ENCODE results near the gene MAGI1. TPM values are rescaled to one million over a fixed set of nuclear protein-coding genes. Genes with fewer than 3 reads are reported as not detected.

MAGI1 gene
- total RNA-seq, 2 experiments from 2014 or later = 0.47 to 0.51 TPM

DNA sequence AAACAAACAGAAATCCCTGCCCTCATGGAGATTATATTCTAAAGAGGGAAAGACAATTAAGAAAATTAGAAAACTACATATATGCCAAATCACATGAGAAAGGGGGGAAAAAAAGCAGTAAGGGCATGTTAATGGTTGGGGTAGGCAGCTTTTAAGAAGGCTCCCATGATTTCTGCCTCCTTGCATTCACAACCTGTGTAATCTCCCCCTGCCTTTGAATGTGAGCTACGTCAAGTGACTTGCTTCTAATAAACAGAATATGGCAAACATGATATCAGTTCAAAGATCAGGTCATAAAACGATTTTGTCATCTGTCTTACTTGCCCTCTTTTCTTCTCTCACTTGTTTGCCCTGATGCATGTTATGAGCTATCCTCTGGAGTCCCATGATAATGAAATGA lies 677.3 kb downstream of the MAGI1 start:
- ChIA-PET CTCF (no interaction called here), POLR2A (no interaction called here)
- H3K36me3 Mint-ChIP-seq (ENCODE audit: low read depth) = peaks cover 3% of the 10 kb centered on the region
- H3K4me3 Mint-ChIP-seq = no peak overlapping the region
- no peaks in the 10 kb centered on the region for H3K4me1 Mint-ChIP-seq (ENCODE audit: low read depth)
- peaks cover 14% of the 10 kb centered on the region for H3K27me3 Mint-ChIP-seq
- no peak for ATAC-seq
- intact Hi-C loops (cut with micrococcal nuclease) = no loop called here
- peaks cover 3% of the 10 kb centered on the region for H3K9me3 Mint-ChIP-seq
- no peak overlapping the region for H3K27ac Mint-ChIP-seq
- TF ChIP-seq, protein P1, sequence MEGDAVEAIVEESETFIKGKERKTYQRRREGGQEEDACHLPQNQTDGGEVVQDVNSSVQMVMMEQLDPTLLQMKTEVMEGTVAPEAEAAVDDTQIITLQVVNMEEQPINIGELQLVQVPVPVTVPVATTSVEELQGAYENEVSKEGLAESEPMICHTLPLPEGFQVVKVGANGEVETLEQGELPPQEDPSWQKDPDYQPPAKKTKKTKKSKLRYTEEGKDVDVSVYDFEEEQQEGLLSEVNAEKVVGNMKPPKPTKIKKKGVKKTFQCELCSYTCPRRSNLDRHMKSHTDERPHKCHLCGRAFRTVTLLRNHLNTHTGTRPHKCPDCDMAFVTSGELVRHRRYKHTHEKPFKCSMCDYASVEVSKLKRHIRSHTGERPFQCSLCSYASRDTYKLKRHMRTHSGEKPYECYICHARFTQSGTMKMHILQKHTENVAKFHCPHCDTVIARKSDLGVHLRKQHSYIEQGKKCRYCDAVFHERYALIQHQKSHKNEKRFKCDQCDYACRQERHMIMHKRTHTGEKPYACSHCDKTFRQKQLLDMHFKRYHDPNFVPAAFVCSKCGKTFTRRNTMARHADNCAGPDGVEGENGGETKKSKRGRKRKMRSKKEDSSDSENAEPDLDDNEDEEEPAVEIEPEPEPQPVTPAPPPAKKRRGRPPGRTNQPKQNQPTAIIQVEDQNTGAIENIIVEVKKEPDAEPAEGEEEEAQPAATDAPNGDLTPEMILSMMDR (IDR thresholded peaks at IDR 0.05) = no peak
- DNase-seq = no peak

DNA sequence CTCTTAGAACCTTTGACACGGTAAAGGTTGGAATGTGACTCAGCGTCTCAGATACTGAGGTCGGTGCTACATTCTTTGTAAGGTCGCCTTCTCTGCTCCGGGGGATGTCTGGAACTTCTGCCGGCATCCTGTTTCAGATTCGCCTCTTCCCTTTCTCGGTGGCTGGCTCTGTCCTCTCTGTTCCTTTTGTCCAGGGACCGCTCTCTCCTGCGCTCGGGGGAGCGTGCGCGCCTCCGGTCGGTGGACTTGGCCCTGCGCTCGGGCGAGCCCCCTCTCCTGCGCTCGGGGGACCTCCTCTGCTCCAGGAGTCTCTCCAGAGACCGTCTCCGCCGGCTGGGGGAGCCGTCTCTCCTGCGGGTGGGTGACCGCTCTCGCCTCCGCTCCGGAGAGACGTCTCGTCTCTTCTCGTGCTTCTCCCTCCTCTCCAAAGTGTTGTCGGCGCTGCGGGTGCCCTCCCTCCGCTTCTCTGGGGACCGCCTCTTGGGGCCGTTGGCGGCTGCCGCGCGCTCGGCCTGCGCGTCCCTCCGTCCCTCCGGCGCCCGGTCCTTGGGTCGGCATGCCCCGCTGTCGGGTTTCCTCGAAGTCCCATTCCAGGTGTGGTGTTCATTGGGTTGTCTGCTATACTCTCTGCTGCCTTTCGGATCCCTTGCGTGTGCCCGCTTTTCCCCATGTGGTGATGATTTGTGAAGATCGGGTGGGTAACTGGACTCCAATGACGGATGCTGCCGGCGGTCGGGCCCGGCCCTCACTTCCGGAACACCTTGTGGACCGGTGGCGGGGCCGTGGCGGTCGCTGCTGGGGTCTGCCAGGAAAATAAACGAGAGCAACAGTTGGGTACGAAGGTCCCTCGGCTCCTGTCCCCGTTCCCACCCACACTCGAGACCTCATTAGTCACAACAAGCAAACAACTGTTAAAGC lies 682.1 kb downstream of the MAGI1 start:
- no peak overlapping the region for H3K4me3 Mint-ChIP-seq
- H3K36me3 Mint-ChIP-seq (ENCODE audit: low read depth) = peaks cover 3% of the 10 kb centered on the region
- no peak for DNase-seq
- no peak for ATAC-seq
- peaks cover 23% of the 10 kb centered on the region for H3K27me3 Mint-ChIP-seq
- CTCF ChIA-PET = no interaction called here
- TF ChIP-seq, protein P1 (IDR thresholded peaks at IDR 0.05) = no peak
- H3K4me1 Mint-ChIP-seq (ENCODE audit: low read depth) = no peaks in the 10 kb centered on the region
- POLR2A ChIA-PET = no interaction called here
- H3K9me3 Mint-ChIP-seq = peaks cover 3% of the 10 kb centered on the region
- H3K27ac Mint-ChIP-seq = no peak overlapping the region
- intact Hi-C loops (cut with micrococcal nuclease) = no loop called here

DNA sequence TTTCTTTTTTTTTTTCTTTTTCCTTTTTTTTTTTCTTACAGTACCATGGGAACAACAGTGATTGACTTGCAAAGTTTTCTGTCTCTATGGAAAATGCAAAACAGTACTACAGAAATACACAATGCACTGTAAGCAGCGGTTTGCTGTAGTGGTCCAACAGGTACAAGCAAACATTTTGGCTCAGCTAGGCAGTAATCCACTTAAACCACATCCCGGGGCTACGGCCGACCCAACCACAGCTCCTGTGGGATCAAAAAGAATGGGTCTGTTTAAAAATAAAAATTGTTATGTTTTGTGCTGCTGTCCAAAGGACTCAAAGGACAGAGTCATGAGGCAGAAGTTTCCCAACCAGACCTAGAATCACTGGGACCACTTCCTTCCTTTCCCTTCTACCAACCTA lies 683.8 kb downstream of the MAGI1 start:
- TF ChIP-seq, protein P1 (IDR thresholded peaks at IDR 0.05) = no peak
- ChIA-PET CTCF (no interaction called here), POLR2A (no interaction called here)
- Mint-ChIP-seq H3K9me3 (peaks cover 3% of the 10 kb centered on the region), H3K4me1 (ENCODE audit: low read depth) (no peaks in the 10 kb centered on the region), H3K4me3 (no peak overlapping the region), H3K36me3 (ENCODE audit: low read depth) (peaks cover 3% of the 10 kb centered on the region), H3K27me3 (peaks cover 23% of the 10 kb centered on the region), H3K27ac (no peak overlapping the region)
- DNase-seq (no peak), ATAC-seq (no peak)
- intact Hi-C loops (cut with micrococcal nuclease) = no loop called here

DNA sequence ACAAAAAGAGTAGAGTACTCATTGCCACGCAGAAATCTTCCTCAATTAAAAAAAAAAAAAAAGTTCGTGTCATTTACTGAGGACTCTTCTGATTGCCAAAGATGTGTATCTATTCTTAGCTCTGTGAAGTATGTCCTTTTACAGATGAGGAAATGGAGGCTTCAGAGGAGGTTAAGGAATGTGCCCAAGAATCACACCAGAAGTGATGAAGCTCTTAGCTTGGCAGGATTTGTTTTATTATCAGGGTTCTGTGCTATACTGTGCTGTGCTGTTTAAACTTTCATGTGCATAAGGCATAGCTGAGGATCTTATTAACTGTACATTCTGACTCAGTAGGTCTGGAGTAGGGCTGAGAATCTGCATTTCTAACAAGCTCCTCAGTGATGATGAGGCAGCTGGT lies 685.8 kb downstream of the MAGI1 start:
- peaks cover 3% of the 10 kb centered on the region for H3K36me3 Mint-ChIP-seq (ENCODE audit: low read depth)
- intact Hi-C loops (cut with micrococcal nuclease) = no loop called here

DNA sequence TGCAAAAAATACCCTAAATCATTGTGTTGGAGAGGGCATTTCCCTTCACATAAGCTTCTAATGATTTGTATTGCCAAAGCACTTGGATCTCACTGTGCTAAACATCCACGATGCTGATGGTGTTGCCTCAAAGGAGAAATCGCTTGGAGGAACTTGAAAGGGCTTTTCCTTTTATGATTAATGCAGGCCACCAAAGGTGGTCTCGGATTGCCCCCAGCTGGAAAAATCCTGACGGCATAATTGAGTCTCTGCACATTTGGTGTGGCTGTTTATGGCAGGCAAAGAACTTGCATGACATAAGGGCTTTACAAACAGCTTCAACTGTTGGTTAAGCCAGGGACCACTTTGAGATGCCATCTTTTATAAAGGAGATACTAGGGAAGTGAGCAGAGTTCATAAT lies 687.0 kb downstream of the MAGI1 start:
- intact Hi-C loops (cut with micrococcal nuclease) = no loop called here
- POLR2A ChIA-PET = no interaction called here
- TF ChIP-seq, protein P1 (IDR thresholded peaks at IDR 0.05) = no peak
- CTCF ChIA-PET = no interaction called here
- Mint-ChIP-seq H3K36me3 (ENCODE audit: low read depth) (peaks cover 1% of the 10 kb centered on the region), H3K9me3 (peaks cover 3% of the 10 kb centered on the region), H3K4me1 (ENCODE audit: low read depth) (no peaks in the 10 kb centered on the region), H3K4me3 (no peak overlapping the region), H3K27me3 (peaks cover 12% of the 10 kb centered on the region), H3K27ac (no peak overlapping the region)
- no peak for ATAC-seq
- DNase-seq = no peak

More for the DNA sequence above, 685.8 kb downstream of the MAGI1 start:
- POLR2A ChIA-PET = no interaction called here
- Mint-ChIP-seq H3K4me1 (ENCODE audit: low read depth) (no peaks in the 10 kb centered on the region), H3K27me3 (peaks cover 21% of the 10 kb centered on the region), H3K27ac (no peak overlapping the region), H3K9me3 (no peaks in the 10 kb centered on the region), H3K4me3 (no peak overlapping the region)
- ATAC-seq (no peak), DNase-seq (no peak)
- CTCF ChIA-PET = no interaction called here
- TF ChIP-seq, protein P1 (IDR thresholded peaks at IDR 0.05) = no peak
